H9 (cell line): ENCODE results near the gene SLC25A14. TPM values are rescaled to one million over a fixed set of nuclear protein-coding genes. Genes with fewer than 3 reads are reported as not detected.

Experiments
- DNase-seq: peaks from one replicate; pipeline ENCODE4 v3.0.0-alpha.2; 2017
- H2AFZ ChIP-seq: one replicate; pipeline ENCODE4 v1.6.1; 2013; ENCODE audit warnings: mild to moderate bottlenecking, low read length, control low read depth, moderate library complexity
- H2AK5ac ChIP-seq: 2 replicates; pipeline ENCODE4 v1.6.1; 2013; ENCODE audit warnings: low read length, control low read depth, mixed read lengths; ENCODE audit not compliant: insufficient read length
- H2BK120ac ChIP-seq: one replicate; pipeline ENCODE4 v1.6.1; 2013; ENCODE audit warnings: low read depth, mild to moderate bottlenecking, low read length, control low read depth, inconsistent platforms; ENCODE audit not compliant: poor library complexity, severe bottlenecking
- H2BK12ac ChIP-seq: 2 replicates; pipeline ENCODE4 v1.6.1; 2013; ENCODE audit warnings: low read length, control low read depth, mixed read lengths, low read depth; ENCODE audit not compliant: insufficient read length
- H2BK15ac ChIP-seq: 2 replicates; pipeline ENCODE4 v1.6.1; 2013; ENCODE audit warnings: low read depth, low read length, control low read depth
- H2BK20ac ChIP-seq: one replicate; pipeline ENCODE4 v1.6.1; 2013; ENCODE audit warnings: low read depth, mild to moderate bottlenecking, low read length, control low read depth, inconsistent platforms; ENCODE audit not compliant: poor library complexity, severe bottlenecking
- H2BK5ac ChIP-seq: 2 replicates; pipeline ENCODE4 v1.6.1; 2013; ENCODE audit warnings: low read length, control low read depth, mixed read lengths; ENCODE audit not compliant: insufficient read length
- H3K14ac ChIP-seq: 2 replicates; pipeline ENCODE4 v1.6.1; 2013; ENCODE audit warnings: low read length, control low read depth; ENCODE audit not compliant: insufficient read depth
- H3K18ac ChIP-seq: 2 replicates; pipeline ENCODE4 v1.6.1; 2013; ENCODE audit warnings: low read depth, mild to moderate bottlenecking, mixed read lengths, low read length, control low read depth; ENCODE audit not compliant: insufficient read length
- H3K23ac ChIP-seq: 2 replicates; pipeline ENCODE4 v1.6.1; 2013; ENCODE audit warnings: low read length, control low read depth, mixed read lengths, low read depth; ENCODE audit not compliant: insufficient read length
- H3K23me2 ChIP-seq: 2 replicates; pipeline ENCODE4 v1.6.1; 2013; ENCODE audit warnings: low read depth, mild to moderate bottlenecking, mixed read lengths, low read length, control low read depth; ENCODE audit not compliant: insufficient read length, poor library complexity, severe bottlenecking
- H3K27ac ChIP-seq: 2 replicates; pipeline ENCODE4 v1.5.1; 2013; ENCODE audit warnings: low read length, control low read depth, mixed read lengths, low read depth; ENCODE audit not compliant: insufficient read length
- H3K27me3 ChIP-seq: 2 replicates; pipeline ENCODE4 v1.6.1; 2013; ENCODE audit warnings: low read length, control low read depth, inconsistent platforms; ENCODE audit not compliant: insufficient read depth
- H3K4ac ChIP-seq: 2 replicates; pipeline ENCODE4 v1.6.1; 2013; ENCODE audit warnings: low read depth, mild to moderate bottlenecking, control low read depth, inconsistent platforms, low read length, moderate library complexity
- H3K4me1 ChIP-seq: 2 replicates; pipeline ENCODE4 v1.6.1; 2013; ENCODE audit warnings: low read length, control low read depth, inconsistent platforms; ENCODE audit not compliant: insufficient read depth
- H3K4me2 ChIP-seq: 2 replicates; pipeline ENCODE4 v1.6.1; 2013; ENCODE audit warnings: low read length, control low read depth, mixed read lengths; ENCODE audit not compliant: insufficient read length, insufficient read depth
- H3K56ac ChIP-seq: 2 replicates; pipeline ENCODE4 v1.6.1; 2013; ENCODE audit warnings: low read depth, mild to moderate bottlenecking, mixed read lengths, low read length, control low read depth; ENCODE audit not compliant: insufficient read length
- H3K79me1 ChIP-seq: 2 replicates; pipeline ENCODE4 v1.6.1; 2013; ENCODE audit warnings: low read depth, mild to moderate bottlenecking, moderate library complexity, low read length, control low read depth, inconsistent platforms; ENCODE audit not compliant: insufficient read depth, poor library complexity, severe bottlenecking
- H3K79me2 ChIP-seq: 2 replicates; pipeline ENCODE4 v1.6.1; 2013; ENCODE audit warnings: low read length, control low read depth, inconsistent platforms; ENCODE audit not compliant: insufficient read depth
- H3K9ac ChIP-seq: 2 replicates; pipeline ENCODE4 v1.6.1; 2013; ENCODE audit warnings: low read length, control low read depth, mixed read lengths; ENCODE audit not compliant: insufficient read length; ENCODE audit errors: extremely low read depth
- H3K9me3 ChIP-seq: one replicate; pipeline ENCODE4 v1.6.1; 2013; ENCODE audit warnings: low read depth, low read length, inconsistent platforms; ENCODE audit not compliant: control insufficient read depth
- H3T11ph ChIP-seq: one replicate; pipeline ENCODE4 v1.6.1; 2013; ENCODE audit warnings: mild to moderate bottlenecking, low read length, control low read depth, inconsistent platforms
- H4K20me1 ChIP-seq: one replicate; pipeline ENCODE4 v1.6.1; 2013; ENCODE audit not compliant: control insufficient read depth, insufficient read length, insufficient read depth
- H4K5ac ChIP-seq: 2 replicates; pipeline ENCODE4 v1.6.1; 2013; ENCODE audit warnings: low read depth, mild to moderate bottlenecking, mixed read lengths, low read length, control low read depth; ENCODE audit not compliant: insufficient read length
- H4K8ac ChIP-seq: replicated peaks from 2 replicates; pipeline ENCODE4 v1.6.1; 2013; ENCODE audit warnings: low read length, control low read depth, mixed read lengths, low read depth; ENCODE audit not compliant: insufficient read length
- H4K91ac ChIP-seq: 2 replicates; pipeline ENCODE4 v1.6.1; 2013; ENCODE audit warnings: low read depth, mild to moderate bottlenecking, moderate library complexity, mixed read lengths, low read length, control low read depth; ENCODE audit not compliant: insufficient read length
- H3K27ac Mint-ChIP-seq, 3 experiments: 2 replicates in 2 of 3; 3 replicates in 1 of 3; pipeline ENCODE4 v1.8.0; 2020 to 2021; ENCODE audit warnings: mixed read lengths in 3 of 3, mild to moderate bottlenecking in 1 of 3, moderate library complexity in 1 of 3
- H3K27me3 Mint-ChIP-seq: 2 replicates; pipeline ENCODE4 v1.8.0; 2021; ENCODE audit warnings: low read depth, mild to moderate bottlenecking, moderate library complexity, mixed read lengths
- H3K36me3 Mint-ChIP-seq, 3 experiments: 2 replicates in 2 of 3; 3 replicates in 1 of 3; pipeline ENCODE4 v1.8.0; 2020 to 2021; ENCODE audit warnings: low read depth in 3 of 3, mixed read lengths in 3 of 3; ENCODE audit not compliant: insufficient read depth in 1 of 3
- H3K4me1 Mint-ChIP-seq, 2 experiments: 2 replicates each; pipeline ENCODE4 v1.8.0; 2020; ENCODE audit warnings: mixed read lengths in 2 of 2
- H3K4me3 Mint-ChIP-seq, 2 experiments: 2 replicates in 1 of 2; 3 replicates in 1 of 2; pipeline ENCODE4 v1.8.0; 2020 to 2021; ENCODE audit warnings: mild to moderate bottlenecking in 2 of 2, mixed read lengths in 2 of 2, moderate library complexity in 1 of 2
- H3K9me3 Mint-ChIP-seq, 2 experiments: 2 replicates in 1 of 2; 3 replicates in 1 of 2; pipeline ENCODE4 v1.8.0; 2020; ENCODE audit warnings: mild to moderate bottlenecking in 2 of 2, mixed read lengths in 2 of 2, moderate library complexity in 1 of 2
- CTCF ChIP-seq: fragments of 200-600 bp; sonication (generic); conservative IDR thresholded peaks from 3 replicates; pipeline ENCODE4 v1.8.0; 2021; ENCODE audit warnings: antibody characterized with exemption, mild to moderate bottlenecking
- WGBS: extraction: QIAGEN DNeasy Blood & Tissue Kit; methylation state at CpG from one replicate; pipeline ENCODE4 v1.1.7; 2013; ENCODE audit warnings: missing lambda C conversion rate, low lambda C conversion rate, mixed read lengths; ENCODE audit not compliant: insufficient read length; ENCODE audit errors: extremely low coverage; 5-methylcytosine and 5-hydroxymethylcytosine counted together
- total RNA-seq: library from RNA; stranded (reverse); gene quantifications from 2 replicates; pipeline ENCODE4 v1.2.1, GENCODE V29; 2021

The SLC25A14 gene
- total RNA-seq, 1 experiment from 2014 or later: 12.7 TPM

- Histone ChIP-seq H3K9ac (no peak overlapping the region), H4K20me1 (no peaks in the 10 kb centered on the region), H2BK5ac (no peak overlapping the region), H4K5ac (no peak overlapping the region), H3K27me3 (no peaks in the 10 kb centered on the region), H3K56ac (no peak overlapping the region), H2BK120ac (no peak overlapping the region), H3K14ac (no peak overlapping the region), H3K4me2 (no peak overlapping the region), H3K23ac (no peak overlapping the region), H3K18ac (no peak overlapping the region), H2AK5ac (no peak overlapping the region), H3K4me1 (peaks cover 2% of the 10 kb centered on the region; the same call in 1 of the 2 replicates), H2BK20ac (no peak overlapping the region), H3K23me2 (no peaks in the 10 kb centered on the region), H3K79me2 (no peaks in the 10 kb centered on the region), H3K9me3 (peaks cover 8% of the 10 kb centered on the region), H2AFZ (no peak overlapping the region), H2BK12ac (no peak overlapping the region), H3K4ac (no peak overlapping the region), H4K91ac (no peak overlapping the region), H3K27ac (no peak overlapping the region), H4K8ac (no peak overlapping the region), H3T11ph (no peak overlapping the region), H2BK15ac (no peak overlapping the region), H3K79me1 (no peaks in the 10 kb centered on the region)
- Mint-ChIP-seq H3K36me3 (peaks cover 0 to 13% (median 0%) of the 10 kb centered on the region in 3 experiments; a peak in 2 of 7 replicates), H3K4me3 (no peak overlapping the region), H3K27me3 (peaks cover 3% of the 10 kb centered on the region), H3K27ac (no peak overlapping the region), H3K4me1 (peaks cover 6 to 16% of the 10 kb centered on the region in 2 experiments), H3K9me3 (peaks cover 0 to 46% of the 10 kb centered on the region in 2 experiments; a peak in 2 of 5 replicates)
- WGBS: no CpG with 5 or more reads among the region's 4 CpGs
- no peak for DNase-seq
- no peak for TF ChIP-seq CTCF
Measured at GRCh38 chrX:130418740-130419139, 79.0 kb downstream of the SLC25A14 start.
